Measurements from ENCODE around the gene ZNRF4.

ZNRF4 gene

GRCh38 chr19:5473646-5474045, 18.4 kb downstream of the ZNRF4 start:
- TF ChIP-seq ZFX (IDR thresholded peaks at IDR 0.05; ENCODE audit: borderline replicate concordance) (no peak), CTCF (IDR thresholded peaks at IDR 0.05) (no peak)
- H3K27ac ChIP-seq: no peak overlapping the region

- no peak overlapping the region for H3K27ac ChIP-seq
- TF ChIP-seq ZFX (IDR thresholded peaks at IDR 0.05; ENCODE audit: borderline replicate concordance) (no peak), CTCF (IDR thresholded peaks at IDR 0.05) (no peak)
These were observed 22.4 kb downstream of the ZNRF4 start for GRCh38 chr19:5477451-5478215.

GRCh38 chr19:5478241-5478924, 23.2 kb downstream of the ZNRF4 start:
- TF ChIP-seq ZFX (IDR thresholded peaks at IDR 0.05; ENCODE audit: borderline replicate concordance) (no peak), CTCF (IDR thresholded peaks at IDR 0.05) (no peak)

GRCh38 chr19:5478925-5479588, 23.8 kb downstream of the ZNRF4 start:
- TF ChIP-seq CTCF (IDR thresholded peaks at IDR 0.05) (no peak), ZFX (IDR thresholded peaks at IDR 0.05; ENCODE audit: borderline replicate concordance) (no peak)
- H3K27ac ChIP-seq: no peak overlapping the region

More at GRCh38 chr19:5478241-5478924, 23.2 kb downstream of the ZNRF4 start:
- H3K27ac ChIP-seq: no peak overlapping the region

GRCh38 chr19:5479958-5480357, 24.7 kb downstream of the ZNRF4 start:
- TF ChIP-seq CTCF (IDR thresholded peaks at IDR 0.05) (no peak), ZFX (IDR thresholded peaks at IDR 0.05; ENCODE audit: borderline replicate concordance) (no peak)
- no peak overlapping the region for H3K27ac ChIP-seq

- TF ChIP-seq ZFX (IDR thresholded peaks at IDR 0.05; ENCODE audit: borderline replicate concordance): no peak
- peak; percentile 75 for TF ChIP-seq CTCF (IDR thresholded peaks at IDR 0.05)
- H3K27ac ChIP-seq: no peak overlapping the region
These were observed 25.2 kb downstream of the ZNRF4 start for GRCh38 chr19:5480427-5480836.
